GM18526 (cell line): Measurements from ENCODE around the gene ACAA2.

Experiments
- POLR2A ChIP-seq: IDR thresholded peaks from 3 replicates; pipeline ENCODE4 v1.6.1; 2011; ENCODE audit not compliant: insufficient read length; ENCODE audit errors: extremely low read depth

The ACAA2 gene

GRCh38 chr18:49795612-49796552, 17.5 kb downstream of the ACAA2 start:
- no peak for TF ChIP-seq POLR2A

- no peak for TF ChIP-seq POLR2A
Observed at GRCh38 chr18:49794743-49795142, 18.6 kb downstream of the ACAA2 start.

GRCh38 chr18:49788327-49788898, 24.9 kb downstream of the ACAA2 start:
- TF ChIP-seq POLR2A = no peak

GRCh38 chr18:49786019-49786720, 27.2 kb downstream of the ACAA2 start:
- TF ChIP-seq POLR2A = no peak

- TF ChIP-seq POLR2A = no peak
Observed at GRCh38 chr18:49784427-49785185, 28.7 kb downstream of the ACAA2 start.

- no peak for TF ChIP-seq POLR2A
Observed at GRCh38 chr18:49778826-49779465, 34.4 kb downstream of the ACAA2 start.

GRCh38 chr18:49769047-49769728, 44.1 kb downstream of the ACAA2 start:
- TF ChIP-seq POLR2A = no peak

- no peak for TF ChIP-seq POLR2A
Observed at GRCh38 chr18:49768051-49768391, 45.3 kb downstream of the ACAA2 start.

GRCh38 chr18:49767111-49768050, 46.0 kb downstream of the ACAA2 start:
- TF ChIP-seq POLR2A = no peak

- TF ChIP-seq POLR2A = no peak
Observed at GRCh38 chr18:49766646-49767045, 46.7 kb downstream of the ACAA2 start.

GRCh38 chr18:49764032-49764431, 49.3 kb downstream of the ACAA2 start:
- TF ChIP-seq POLR2A = no peak

- TF ChIP-seq POLR2A = no peak
Observed at GRCh38 chr18:49763590-49763989, 49.7 kb downstream of the ACAA2 start.
